ENCODE data around the gene ALMS1.
"Not testable (repeated sequence)": the region's sequence is repeated elsewhere in the genome, so short reads cannot be mapped to it uniquely, and the experiment has no call there.

ALMS1 gene

GRCh38 chr2:73510470-73510869 is 124.8 kb downstream of the ALMS1 start:
- not testable (repeated sequence) for H3K79me1 ChIP-seq (ENCODE audit: low read depth, low read length); H3K4me1 ChIP-seq (ENCODE audit: control insufficient read depth in 2 of 2, insufficient read depth in 1 of 2, low read depth in 1 of 2, low read length in 2 of 2); H3K27me3 ChIP-seq (ENCODE audit: control insufficient read depth in 3 of 3, insufficient read depth in 3 of 3, low read depth in 1 of 3, low read length in 3 of 3); H3K14ac ChIP-seq (ENCODE audit: low read length); H3K4me2 ChIP-seq (ENCODE audit: insufficient read depth, low read length, poor library complexity, severe bottlenecking); H3K9ac ChIP-seq (ENCODE audit: low read depth, low read length, poor library complexity); H3K18ac ChIP-seq (ENCODE audit: low read length); H4K8ac ChIP-seq (ENCODE audit: low read depth, low read length); H3K23ac ChIP-seq (ENCODE audit: low read depth, low read length, poor library complexity); H3K36me3 ChIP-seq (replicated peaks in 1 of 2; ENCODE audit: control insufficient read depth in 2 of 2, insufficient read depth in 2 of 2, low read length in 2 of 2); DNase-seq (ENCODE audit: low spot score); H4K91ac ChIP-seq (ENCODE audit: low read depth, low read length, poor library complexity); H2BK5ac ChIP-seq (ENCODE audit: low read length); H2BK12ac ChIP-seq (ENCODE audit: low read length); H3K4ac ChIP-seq (ENCODE audit: low read length); H2AK5ac ChIP-seq (ENCODE audit: low read depth, low read length); H2AFZ ChIP-seq (ENCODE audit: low read length); H3K27ac ChIP-seq (replicated peaks; ENCODE audit: low read length); H2BK120ac ChIP-seq (ENCODE audit: low read depth, low read length); H2BK15ac ChIP-seq (ENCODE audit: low read length); H3K4me3 ChIP-seq (ENCODE audit: low read length in 2 of 2)
- no CpG with 5 or more reads among the region's 5 CpGs for WGBS, 2 donors (ENCODE audit: extremely low coverage in 2 of 2, insufficient read length in 2 of 2, insufficient replicate concordance in 1 of 2)
- H3K9me3 ChIP-seq (replicated peaks in 1 of 2; ENCODE audit: control insufficient read depth in 2 of 2, insufficient read depth in 1 of 2, low read depth in 1 of 2, low read length in 2 of 2) = peaks cover 4 to 16% of the 10 kb centered on the region in 2 donors

- Histone ChIP-seq H2BK12ac (ENCODE audit: low read length) (no peak overlapping the region), H3K4me2 (ENCODE audit: insufficient read depth, low read length, poor library complexity, severe bottlenecking) (no peak overlapping the region), H4K91ac (ENCODE audit: low read depth, low read length, poor library complexity) (no peak overlapping the region), H3K36me3 (replicated peaks in 1 of 2; ENCODE audit: control insufficient read depth in 2 of 2, insufficient read depth in 2 of 2, low read length in 2 of 2) (peaks cover 11 to 28% of the 10 kb centered on the region in 2 donors), H3K9ac (ENCODE audit: low read depth, low read length, poor library complexity) (no peak overlapping the region), H2BK120ac (ENCODE audit: low read depth, low read length) (no peak overlapping the region), H2AFZ (ENCODE audit: low read length) (no peak overlapping the region), H2BK15ac (ENCODE audit: low read length) (no peak overlapping the region), H3K4me3 (ENCODE audit: low read length in 2 of 2) (no peak overlapping the region), H3K4ac (ENCODE audit: low read length) (no peak overlapping the region), H3K9me3 (replicated peaks in 1 of 2; ENCODE audit: control insufficient read depth in 2 of 2, insufficient read depth in 1 of 2, low read depth in 1 of 2, low read length in 2 of 2) (peaks cover 4 to 26% of the 10 kb centered on the region in 2 donors), H3K79me1 (ENCODE audit: low read depth, low read length) (peaks cover 2% of the 10 kb centered on the region), H2AK5ac (ENCODE audit: low read depth, low read length) (no peak overlapping the region), H4K8ac (ENCODE audit: low read depth, low read length) (no peak overlapping the region), H3K27ac (replicated peaks; ENCODE audit: low read length) (no peak overlapping the region), H3K18ac (ENCODE audit: low read length) (no peak overlapping the region), H3K14ac (ENCODE audit: low read length) (no peak overlapping the region), H2BK5ac (ENCODE audit: low read length) (no peak overlapping the region), H3K27me3 (ENCODE audit: control insufficient read depth in 3 of 3, insufficient read depth in 3 of 3, low read depth in 1 of 3, low read length in 3 of 3) (no peaks in the 10 kb centered on the region), H3K23ac (ENCODE audit: low read depth, low read length, poor library complexity) (no peak overlapping the region), H3K4me1 (ENCODE audit: control insufficient read depth in 2 of 2, insufficient read depth in 1 of 2, low read depth in 1 of 2, low read length in 2 of 2) (no peaks in the 10 kb centered on the region)
- DNase-seq (ENCODE audit: low spot score) = no peak
- no CpG with 5 or more reads among the region's 1 CpG for WGBS, 2 donors (ENCODE audit: extremely low coverage in 2 of 2, insufficient read length in 2 of 2, insufficient replicate concordance in 1 of 2)
These were observed 130.4 kb downstream of the ALMS1 start for GRCh38 chr2:73516033-73516432.

- no peak overlapping the region for H3K14ac ChIP-seq (ENCODE audit: low read length)
- no peak overlapping the region for H3K4ac ChIP-seq (ENCODE audit: low read length)
- H3K36me3 ChIP-seq (replicated peaks in 1 of 2; ENCODE audit: control insufficient read depth in 2 of 2, insufficient read depth in 2 of 2, low read length in 2 of 2) = peaks cover 6 to 37% of the 10 kb centered on the region in 2 donors
- DNase-seq (ENCODE audit: low spot score) = no peak
- H2BK5ac ChIP-seq (ENCODE audit: low read length) = no peak overlapping the region
- H3K27ac ChIP-seq (replicated peaks; ENCODE audit: low read length) = no peak overlapping the region
- no peaks in the 10 kb centered on the region for H3K79me1 ChIP-seq (ENCODE audit: low read depth, low read length)
- no CpG with 5 or more reads among the region's 1 CpG for WGBS, 2 donors (ENCODE audit: extremely low coverage in 2 of 2, insufficient read length in 2 of 2, insufficient replicate concordance in 1 of 2)
- H2BK12ac ChIP-seq (ENCODE audit: low read length) = no peak overlapping the region
- no peak overlapping the region for H3K4me3 ChIP-seq (ENCODE audit: low read length in 2 of 2)
- no peak overlapping the region for H4K8ac ChIP-seq (ENCODE audit: low read depth, low read length)
- H2AK5ac ChIP-seq (ENCODE audit: low read depth, low read length) = no peak overlapping the region
- H3K9ac ChIP-seq (ENCODE audit: low read depth, low read length, poor library complexity) = no peak overlapping the region
- no peak overlapping the region for H2BK15ac ChIP-seq (ENCODE audit: low read length)
- H3K4me2 ChIP-seq (ENCODE audit: insufficient read depth, low read length, poor library complexity, severe bottlenecking) = no peak overlapping the region
- H3K23ac ChIP-seq (ENCODE audit: low read depth, low read length, poor library complexity) = no peak overlapping the region
- H3K27me3 ChIP-seq (ENCODE audit: control insufficient read depth in 3 of 3, insufficient read depth in 3 of 3, low read depth in 1 of 3, low read length in 3 of 3) = no peaks in the 10 kb centered on the region
- no peaks in the 10 kb centered on the region for H3K4me1 ChIP-seq (ENCODE audit: control insufficient read depth in 2 of 2, insufficient read depth in 1 of 2, low read depth in 1 of 2, low read length in 2 of 2)
- no peak overlapping the region for H4K91ac ChIP-seq (ENCODE audit: low read depth, low read length, poor library complexity)
- no peak overlapping the region for H2AFZ ChIP-seq (ENCODE audit: low read length)
- peaks cover 7 to 51% of the 10 kb centered on the region in 2 donors for H3K9me3 ChIP-seq (replicated peaks in 1 of 2; ENCODE audit: control insufficient read depth in 2 of 2, insufficient read depth in 1 of 2, low read depth in 1 of 2, low read length in 2 of 2)
- no peak overlapping the region for H2BK120ac ChIP-seq (ENCODE audit: low read depth, low read length)
- H3K18ac ChIP-seq (ENCODE audit: low read length) = no peak overlapping the region
These were observed 143.1 kb downstream of the ALMS1 start for GRCh38 chr2:73528688-73529087.

- not testable (repeated sequence) for H2AK5ac ChIP-seq (ENCODE audit: low read depth, low read length); H3K14ac ChIP-seq (ENCODE audit: low read length); H2BK12ac ChIP-seq (ENCODE audit: low read length); H2BK15ac ChIP-seq (ENCODE audit: low read length); H3K79me1 ChIP-seq (ENCODE audit: low read depth, low read length); H3K4me2 ChIP-seq (ENCODE audit: insufficient read depth, low read length, poor library complexity, severe bottlenecking); H3K4me1 ChIP-seq (ENCODE audit: control insufficient read depth in 2 of 2, insufficient read depth in 1 of 2, low read depth in 1 of 2, low read length in 2 of 2); H3K4me3 ChIP-seq (ENCODE audit: low read length in 2 of 2); H3K18ac ChIP-seq (ENCODE audit: low read length); H2BK5ac ChIP-seq (ENCODE audit: low read length); H4K8ac ChIP-seq (ENCODE audit: low read depth, low read length); DNase-seq (ENCODE audit: low spot score); H4K91ac ChIP-seq (ENCODE audit: low read depth, low read length, poor library complexity); H3K27me3 ChIP-seq (ENCODE audit: control insufficient read depth in 3 of 3, insufficient read depth in 3 of 3, low read depth in 1 of 3, low read length in 3 of 3); H3K27ac ChIP-seq (replicated peaks; ENCODE audit: low read length); H3K4ac ChIP-seq (ENCODE audit: low read length); H2BK120ac ChIP-seq (ENCODE audit: low read depth, low read length); H3K23ac ChIP-seq (ENCODE audit: low read depth, low read length, poor library complexity); H2AFZ ChIP-seq (ENCODE audit: low read length); H3K9ac ChIP-seq (ENCODE audit: low read depth, low read length, poor library complexity)
- no CpG with 5 or more reads among the region's 4 CpGs for WGBS, 2 donors (ENCODE audit: extremely low coverage in 2 of 2, insufficient read length in 2 of 2, insufficient replicate concordance in 1 of 2)
- H3K36me3 ChIP-seq (replicated peaks in 1 of 2; ENCODE audit: control insufficient read depth in 2 of 2, insufficient read depth in 2 of 2, low read length in 2 of 2) = peaks cover 8 to 51% of the 10 kb centered on the region in 2 donors
- peaks cover 7 to 38% of the 10 kb centered on the region in 2 donors for H3K9me3 ChIP-seq (replicated peaks in 1 of 2; ENCODE audit: control insufficient read depth in 2 of 2, insufficient read depth in 1 of 2, low read depth in 1 of 2, low read length in 2 of 2)
These were observed 145.1 kb downstream of the ALMS1 start for GRCh38 chr2:73530773-73531172.

All from neuronal stem cell (in vitro differentiated cells).